HG02973 (cell line): ENCODE measurements around the gene OMA1.

ENCODE experiments used
- ATAC-seq: cut with Tn5 transposase; IDR thresholded peaks from one replicate; pipeline ENCODE4 v1.9.1; 2021; ENCODE audit warnings: moderate library complexity; ENCODE audit not compliant: unreplicated experiment

The OMA1 gene

GRCh38 chr1:58465176-58465575, 81.3 kb downstream of the OMA1 start:
- ATAC-seq: no peak

GRCh38 chr1:58460469-58460868, 86.1 kb downstream of the OMA1 start:
- no peak for ATAC-seq

GRCh38 chr1:58459911-58460310, 86.6 kb downstream of the OMA1 start:
- no peak for ATAC-seq

GRCh38 chr1:58457023-58457635, 89.4 kb downstream of the OMA1 start:
- ATAC-seq: no peak

DNA sequence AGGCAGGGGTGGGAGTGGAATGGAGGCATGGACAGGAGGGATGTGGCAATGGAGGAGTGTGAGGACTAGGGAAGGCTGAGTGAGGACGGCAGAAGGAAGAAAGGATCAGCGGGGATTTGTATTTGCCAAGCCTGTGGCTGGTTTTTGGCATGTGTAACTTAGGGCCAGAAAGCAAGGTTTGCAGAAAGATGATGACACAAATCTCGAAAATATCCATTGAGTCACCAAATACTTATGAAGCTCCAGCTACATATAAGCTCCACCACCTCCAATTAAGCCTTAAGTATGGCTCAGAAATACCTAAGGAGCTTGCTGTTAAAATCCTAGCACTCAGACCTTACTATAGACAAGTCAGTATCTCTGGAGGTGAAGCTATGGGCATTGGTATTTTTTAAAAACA, 90.1 kb downstream of the OMA1 start:
- ATAC-seq: no peak

GRCh38 chr1:58454807-58455206, 91.7 kb downstream of the OMA1 start:
- no peak for ATAC-seq

- ATAC-seq: no peak
These were observed 92.1 kb downstream of the OMA1 start for GRCh38 chr1:58454385-58454784.

GRCh38 chr1:58451560-58452191, 94.8 kb downstream of the OMA1 start:
- ATAC-seq: no peak

DNA sequence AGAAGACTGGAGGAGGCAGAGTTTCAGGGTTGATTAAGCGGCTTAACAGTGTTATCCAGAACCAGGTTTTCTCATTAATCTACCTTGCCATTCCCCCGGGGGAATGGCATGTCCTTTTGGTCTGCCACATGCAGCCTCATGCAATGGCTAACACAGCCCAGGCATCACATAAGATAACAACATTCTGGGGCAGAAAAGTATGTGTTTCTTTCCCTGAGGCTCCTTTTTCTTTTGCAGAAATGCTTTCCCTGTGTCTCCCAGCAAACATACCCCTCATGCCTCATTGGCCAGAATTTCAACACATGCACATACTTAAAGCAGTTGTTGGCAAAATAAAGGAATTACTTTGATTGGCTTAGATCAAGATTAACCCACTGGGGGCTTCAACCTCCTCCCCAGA, 98.6 kb downstream of the OMA1 start:
- no peak for ATAC-seq

GRCh38 chr1:58447042-58447441, 99.5 kb downstream of the OMA1 start:
- no peak for ATAC-seq

- ATAC-seq: no peak
These were observed 100.2 kb downstream of the OMA1 start for GRCh38 chr1:58446368-58446767.

DNA sequence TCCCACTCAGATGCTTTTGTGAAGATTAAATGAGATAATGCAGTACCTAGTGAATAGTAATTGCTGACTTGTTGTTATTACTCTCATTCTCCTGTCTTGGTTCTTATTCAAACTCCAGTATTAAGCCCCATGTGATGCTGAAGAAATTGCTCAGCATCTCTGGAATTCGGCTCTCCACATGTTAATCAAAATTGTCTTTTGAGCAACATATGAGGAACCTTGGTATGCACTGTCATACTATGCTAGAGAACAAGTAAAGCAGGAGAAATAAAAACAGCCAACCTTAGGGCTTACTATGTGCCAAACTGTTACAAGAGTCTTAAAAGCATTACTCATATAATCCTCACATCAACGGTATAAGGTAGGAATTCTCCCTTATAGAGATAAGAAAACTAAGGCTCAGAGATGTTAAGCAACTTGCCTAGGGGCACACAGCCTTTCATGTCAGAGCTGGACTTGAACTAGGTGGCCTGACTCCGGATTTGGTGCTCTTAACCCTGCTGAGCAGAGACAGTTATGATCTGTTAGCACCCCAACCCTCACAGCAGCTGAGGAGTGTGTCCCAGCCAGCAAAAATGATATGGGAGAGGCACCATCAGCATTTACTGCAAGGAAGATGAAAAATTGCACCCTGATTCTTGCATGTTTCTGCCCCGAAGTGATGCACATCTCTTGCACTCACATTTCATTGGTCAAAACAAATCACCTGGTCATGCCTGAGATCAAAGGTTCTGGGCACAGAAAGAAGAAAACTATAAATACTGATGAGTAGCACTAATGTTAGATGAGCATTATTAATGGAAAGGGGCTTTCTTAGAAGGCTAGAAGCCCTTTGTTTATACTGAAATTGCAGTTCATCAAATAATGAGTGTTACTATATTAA, 102.3 kb downstream of the OMA1 start:
- no peak for ATAC-seq

- no peak for ATAC-seq
These were observed 104.4 kb downstream of the OMA1 start for GRCh38 chr1:58442114-58442513.

- no peak for ATAC-seq
These were observed 104.8 kb downstream of the OMA1 start for GRCh38 chr1:58441699-58442098.

DNA sequence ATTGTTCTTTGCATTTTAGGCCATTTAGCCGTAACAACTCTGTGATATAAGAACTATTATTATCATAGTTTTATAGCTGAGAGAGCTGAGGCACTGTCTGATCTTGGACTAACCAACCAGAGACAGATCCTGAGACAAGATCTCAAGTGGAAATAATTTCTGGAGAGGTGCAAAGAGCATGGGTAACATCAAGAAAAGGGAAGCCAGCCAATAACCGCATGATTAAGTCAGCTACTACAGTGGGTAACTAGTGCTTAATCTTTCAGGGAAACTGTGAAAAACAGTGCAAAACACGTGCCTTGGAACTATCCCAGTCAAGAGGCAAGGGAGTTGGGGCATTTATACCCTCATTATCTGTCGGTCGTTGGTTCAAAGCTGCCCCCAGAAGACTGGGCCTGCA, 105.8 kb downstream of the OMA1 start:
- ATAC-seq: no peak

- ATAC-seq: no peak
These were observed 106.6 kb downstream of the OMA1 start for GRCh38 chr1:58439946-58440345.

DNA sequence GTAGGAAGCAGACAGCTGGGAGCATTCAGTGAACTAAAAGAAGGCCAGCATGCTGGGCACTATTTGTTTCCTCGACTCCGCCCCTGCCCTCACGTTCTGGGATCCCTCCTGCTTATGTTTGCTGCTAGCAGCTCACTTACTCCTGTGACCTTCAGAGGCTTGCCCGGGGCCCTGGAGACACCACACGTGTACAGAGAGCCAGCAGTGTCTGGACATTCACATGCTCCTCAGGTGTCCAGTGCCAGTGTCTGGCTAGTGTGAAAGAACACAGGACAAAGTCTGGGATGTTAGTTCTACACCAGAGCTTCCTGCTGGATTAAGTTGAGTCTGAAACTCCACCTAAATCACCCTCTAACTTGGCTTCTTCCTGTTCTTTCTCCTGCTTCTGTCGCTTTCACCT, 108.1 kb downstream of the OMA1 start:
- ATAC-seq: no peak

DNA sequence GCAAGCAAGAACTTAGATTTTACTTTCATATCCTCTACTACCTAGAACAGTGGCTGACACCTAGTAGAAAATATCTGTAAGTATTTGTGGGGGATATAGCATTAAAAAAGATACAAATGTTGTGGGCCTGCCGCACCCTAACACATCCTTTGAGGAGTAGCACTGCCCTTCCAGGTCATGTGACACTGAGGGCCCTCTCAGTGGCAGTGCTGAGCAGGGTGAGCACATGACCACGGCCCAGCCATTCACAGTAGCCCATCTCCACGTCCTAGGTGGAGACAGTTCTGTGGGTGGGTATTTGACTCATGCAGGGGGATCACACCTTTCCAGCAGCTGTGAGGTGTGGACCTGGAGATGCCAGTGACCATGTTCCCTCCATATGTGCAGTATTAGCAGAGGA, 108.9 kb downstream of the OMA1 start:
- no peak for ATAC-seq

DNA sequence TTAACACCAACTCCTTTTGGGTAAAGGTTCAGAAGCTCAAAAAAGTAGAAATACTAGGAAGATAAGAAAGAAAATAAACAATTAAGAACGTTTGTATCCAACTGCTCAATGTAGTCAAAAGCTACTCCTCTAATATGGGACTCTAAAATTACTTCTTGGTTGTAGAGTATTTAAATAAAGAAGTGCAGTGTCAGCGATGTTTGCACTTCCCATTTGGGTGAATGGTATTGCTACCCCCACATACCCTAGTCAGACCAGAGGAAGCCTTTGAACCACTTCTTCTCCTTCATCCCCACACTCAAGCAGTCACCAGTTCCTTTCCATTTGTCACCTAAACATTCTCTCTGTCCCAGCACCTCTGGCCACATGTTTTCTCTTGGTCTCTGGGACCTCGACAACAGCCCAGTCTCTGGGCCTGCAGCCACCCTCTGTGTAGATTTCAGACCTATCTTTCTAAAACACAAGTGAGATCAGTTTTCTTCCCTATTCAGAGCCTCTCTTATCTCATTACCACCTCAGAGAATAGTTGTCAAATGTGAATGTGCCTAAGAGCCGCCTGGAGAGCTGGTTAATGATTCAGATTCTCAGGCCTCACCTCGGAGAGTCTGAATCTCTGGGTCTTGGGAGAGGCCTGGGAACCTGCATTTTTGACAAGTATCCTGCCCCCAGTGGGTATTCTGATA, 109.8 kb downstream of the OMA1 start:
- no peak for ATAC-seq

DNA sequence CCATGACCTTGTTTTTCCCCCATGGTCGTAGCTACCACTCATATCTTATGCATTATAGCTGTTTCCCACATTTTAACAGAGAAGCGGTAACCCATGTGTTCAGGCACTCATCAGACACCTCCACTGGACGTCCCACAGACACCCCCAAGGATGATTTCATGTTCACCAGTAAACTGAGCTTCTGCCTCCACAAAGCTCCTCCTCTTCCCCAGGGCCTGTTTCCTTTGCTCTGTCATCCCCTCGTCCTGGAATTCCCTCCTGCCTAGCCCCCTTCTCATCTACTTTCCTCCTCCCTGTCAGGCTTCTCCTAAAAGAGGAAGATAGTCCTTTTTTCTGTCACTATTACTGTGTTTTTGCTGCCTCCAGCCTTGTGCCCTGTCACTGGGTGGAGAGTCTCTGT, 111.2 kb downstream of the OMA1 start:
- no peak for ATAC-seq

- no peak for ATAC-seq
These were observed 111.9 kb downstream of the OMA1 start for GRCh38 chr1:58434607-58435006.

DNA sequence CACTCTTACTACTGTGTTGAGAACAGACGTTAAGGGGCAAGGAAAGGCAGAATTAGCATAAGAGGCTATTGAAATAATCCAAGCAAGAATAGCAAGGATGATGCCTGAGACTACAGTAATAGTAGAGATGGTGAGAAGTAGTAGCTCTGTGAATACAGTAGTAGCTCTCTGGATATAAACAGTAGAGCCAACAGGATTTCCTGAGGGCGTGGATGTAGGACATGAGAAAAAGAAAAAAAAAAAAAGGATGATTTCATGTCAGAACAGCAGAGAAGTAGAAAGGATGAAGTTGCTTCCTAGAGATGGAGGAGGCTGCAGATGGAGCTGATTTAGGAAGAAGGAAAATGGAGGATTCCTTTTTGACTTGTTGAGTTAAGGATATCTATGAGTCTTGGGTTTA, 112.3 kb downstream of the OMA1 start:
- ATAC-seq: no peak
